Mesenchymal stem cell (in vitro differentiated cells and primary cell): ENCODE data around the gene AKIRIN2.

ENCODE experiments used
- DNase-seq: peaks from one replicate; pipeline ENCODE4 v3.0.0-alpha.2; 2013
- H2AFZ ChIP-seq: one replicate; pipeline ENCODE4 v1.6.1; 2013; ENCODE audit warnings: low read depth, mild to moderate bottlenecking, control low read depth, inconsistent platforms, low read length, moderate library complexity
- H2AK5ac ChIP-seq: 2 replicates; pipeline ENCODE4 v1.6.1; 2013; ENCODE audit warnings: low read length, moderate library complexity, mild to moderate bottlenecking, inconsistent platforms; ENCODE audit not compliant: severe bottlenecking
- H2BK120ac ChIP-seq: one replicate; pipeline ENCODE4 v1.6.1; 2013; ENCODE audit warnings: low read depth, mild to moderate bottlenecking, inconsistent platforms, low read length, moderate library complexity
- H2BK12ac ChIP-seq, 2 experiments: one replicate each; pipeline ENCODE4 v1.6.1; 2013; ENCODE audit warnings: inconsistent platforms in 2 of 2, low read length in 2 of 2, mild to moderate bottlenecking in 2 of 2, moderate library complexity in 2 of 2, control low read depth in 1 of 2
- H2BK15ac ChIP-seq: one replicate; pipeline ENCODE4 v1.6.1; 2013; ENCODE audit warnings: mild to moderate bottlenecking, low read depth, inconsistent platforms; ENCODE audit not compliant: poor library complexity, severe bottlenecking
- H2BK5ac ChIP-seq: 2 replicates; pipeline ENCODE4 v1.6.1; 2013; ENCODE audit warnings: low read depth, mild to moderate bottlenecking, low read length, control low read depth, inconsistent platforms; ENCODE audit not compliant: poor library complexity, severe bottlenecking
- H3K14ac ChIP-seq, 2 experiments: one replicate each; pipeline ENCODE4 v1.6.1; 2013; ENCODE audit warnings: inconsistent platforms in 2 of 2, low read length in 2 of 2, control low read depth in 1 of 2, mild to moderate bottlenecking in 1 of 2, moderate library complexity in 1 of 2
- H3K18ac ChIP-seq, 2 experiments: one replicate each; pipeline ENCODE4 v1.6.1; 2013; ENCODE audit warnings: inconsistent platforms in 2 of 2, low read length in 2 of 2, control low read depth in 1 of 2, low read depth in 1 of 2, mild to moderate bottlenecking in 1 of 2
- H3K23ac ChIP-seq, 2 experiments: one replicate each; pipeline ENCODE4 v1.6.1; 2013; ENCODE audit warnings: inconsistent platforms in 2 of 2, low read length in 2 of 2, mild to moderate bottlenecking in 2 of 2, moderate library complexity in 2 of 2, control low read depth in 1 of 2
- H3K27ac ChIP-seq: 2 replicates; pipeline ENCODE4 v1.5.1; 2013; ENCODE audit warnings: mild to moderate bottlenecking, moderate library complexity, low read length, control low read depth, inconsistent platforms; ENCODE audit not compliant: poor library complexity, severe bottlenecking
- H3K27me3 ChIP-seq, 2 experiments: 2 replicates each; pipeline versions ENCODE4 v1.6.1 to v1.7.0; 2013; ENCODE audit warnings: low read length in 2 of 2, mild to moderate bottlenecking in 2 of 2, moderate library complexity in 2 of 2, control low read depth in 1 of 2, inconsistent platforms in 1 of 2; ENCODE audit not compliant: control insufficient read depth in 1 of 2, insufficient read depth in 1 of 2
- H3K36me3 ChIP-seq, 2 experiments: 2 replicates each; pipeline versions ENCODE4 v1.6.1 to v1.7.0; 2013; ENCODE audit warnings: low read length in 2 of 2, control low read depth in 1 of 2, inconsistent platforms in 1 of 2, low read depth in 1 of 2, mild to moderate bottlenecking in 1 of 2; ENCODE audit not compliant: insufficient read depth in 2 of 2, control insufficient read depth in 1 of 2
- H3K4ac ChIP-seq, 2 experiments: one replicate each; pipeline ENCODE4 v1.6.1; 2013; ENCODE audit warnings: inconsistent platforms in 2 of 2, low read length in 2 of 2, mild to moderate bottlenecking in 2 of 2, moderate library complexity in 2 of 2, control low read depth in 1 of 2, low read depth in 1 of 2
- H3K4me1 ChIP-seq: 2 replicates; pipeline ENCODE4 v1.6.1; 2013; ENCODE audit warnings: low read depth, low read length, control low read depth; ENCODE audit not compliant: control insufficient read depth, insufficient read depth
- H3K4me2 ChIP-seq: 2 replicates; pipeline ENCODE4 v1.6.1; 2013; ENCODE audit warnings: low read length, mild to moderate bottlenecking, inconsistent platforms; ENCODE audit not compliant: poor library complexity, severe bottlenecking
- H3K4me3 ChIP-seq, 2 experiments: 2 replicates each; pipeline versions ENCODE4 v1.5.1 to v1.7.0; 2013; ENCODE audit warnings: low read length in 2 of 2, mild to moderate bottlenecking in 2 of 2, control low read depth in 1 of 2, low read depth in 1 of 2; ENCODE audit not compliant: insufficient read depth in 1 of 2
- H3K79me1 ChIP-seq: replicated peaks from 2 replicates; pipeline ENCODE4 v1.6.1; 2013; ENCODE audit warnings: mild to moderate bottlenecking, control low read depth, low read length, inconsistent platforms; ENCODE audit not compliant: poor library complexity, severe bottlenecking
- H3K9ac ChIP-seq: 2 replicates; pipeline ENCODE4 v1.7.0; 2013; ENCODE audit warnings: mild to moderate bottlenecking, low read length, moderate library complexity
- H3K9me3 ChIP-seq: 2 replicates; pipeline ENCODE4 v1.7.0; 2013; ENCODE audit warnings: mild to moderate bottlenecking, low read length; ENCODE audit not compliant: control insufficient read depth
- H4K8ac ChIP-seq: one replicate; pipeline ENCODE4 v1.6.1; 2013; ENCODE audit warnings: inconsistent platforms, mild to moderate bottlenecking, low read length, moderate library complexity
- H4K91ac ChIP-seq: one replicate; pipeline ENCODE4 v1.6.1; 2013; ENCODE audit warnings: mild to moderate bottlenecking, low read length, inconsistent platforms
- WGBS: methylation state at CpG from one replicate; pipeline ENCODE4 v1.1.7; 2013; ENCODE audit warnings: mixed read lengths; 5-methylcytosine and 5-hydroxymethylcytosine counted together

The AKIRIN2 gene

GRCh38 chr6:87663434-87663833 lies 38.6 kb downstream of the AKIRIN2 start:
- no peak overlapping the region for H2BK120ac ChIP-seq
- DNase-seq = no peak
- WGBS = 54% methylated on average over 1 of the region's 2 CpGs

GRCh38 chr6:87661503-87661902 lies 40.5 kb downstream of the AKIRIN2 start:
- H3K4me2 ChIP-seq = no peak overlapping the region

More at GRCh38 chr6:87663434-87663833, 38.6 kb downstream of the AKIRIN2 start:
- Histone ChIP-seq H2AK5ac (no peak overlapping the region), H3K4me2 (no peak overlapping the region), H2BK15ac (no peak overlapping the region), H3K18ac (no peak overlapping the region), H2BK12ac (no peak overlapping the region), H3K27me3 (no peaks in the 10 kb centered on the region), H4K8ac (no peak overlapping the region), H2BK5ac (no peak overlapping the region), H3K9me3 (no peaks in the 10 kb centered on the region), H3K4me1 (peaks cover 2% of the 10 kb centered on the region), H3K79me1 (peaks cover 7% of the 10 kb centered on the region), H3K23ac (no peak overlapping the region), H3K9ac (no peak overlapping the region), H3K14ac (no peak overlapping the region), H2AFZ (no peak overlapping the region), H3K4ac (no peak overlapping the region), H4K91ac (no peak overlapping the region), H3K4me3 (no peak overlapping the region), H3K27ac (no peak overlapping the region), H3K36me3 (peaks cover 7 to 46% of the 10 kb centered on the region in 2 experiments)

GRCh38 chr6:87661016-87661415 lies 41.0 kb downstream of the AKIRIN2 start:
- peaks cover 3 to 45% of the 10 kb centered on the region in 2 experiments for H3K36me3 ChIP-seq
- H3K23ac ChIP-seq = no peak overlapping the region
- H3K4me3 ChIP-seq = peak overlapping the region in 1 of 2 experiments; percentile 17
- no peak overlapping the region for H2BK15ac ChIP-seq
- peak overlapping the region; percentile 66 for H3K9ac ChIP-seq
- H4K8ac ChIP-seq = no peak overlapping the region
- DNase-seq = peak; percentile 40
- no peak overlapping the region for H3K4me2 ChIP-seq
- peak overlapping the region in 1 of 2 experiments; percentile 70 for H3K18ac ChIP-seq
- no peak overlapping the region for H2BK5ac ChIP-seq
- no peak overlapping the region for H3K4ac ChIP-seq
- H3K79me1 ChIP-seq = peaks cover 4% of the 10 kb centered on the region
- no peak overlapping the region for H3K14ac ChIP-seq
- H4K91ac ChIP-seq = no peak overlapping the region
- no CpG with 5 or more reads among the region's 1 CpG for WGBS
- H2AFZ ChIP-seq = no peak overlapping the region
- no peak overlapping the region for H3K27ac ChIP-seq
- no peaks in the 10 kb centered on the region for H3K9me3 ChIP-seq
- no peak overlapping the region for H2BK12ac ChIP-seq
- no peak overlapping the region for H2BK120ac ChIP-seq
- H3K4me1 ChIP-seq = peaks cover 2% of the 10 kb centered on the region
- no peaks in the 10 kb centered on the region for H3K27me3 ChIP-seq
- no peak overlapping the region for H2AK5ac ChIP-seq

More at GRCh38 chr6:87661503-87661902, 40.5 kb downstream of the AKIRIN2 start:
- no peak overlapping the region for H3K27ac ChIP-seq
- no peak overlapping the region for H4K8ac ChIP-seq
- no peak overlapping the region for H3K23ac ChIP-seq
- H3K14ac ChIP-seq = no peak overlapping the region
- no peaks in the 10 kb centered on the region for H3K27me3 ChIP-seq
- H3K9ac ChIP-seq = peak overlapping the region; percentile 7
- H2BK15ac ChIP-seq = no peak overlapping the region
- DNase-seq = no peak
- peaks cover 3 to 45% of the 10 kb centered on the region in 2 experiments for H3K36me3 ChIP-seq
- 100% methylated on average over 1 of the region's 1 CpG for WGBS
- peak overlapping the region in 1 of 2 experiments; percentile 17 for H3K4me3 ChIP-seq
- peak overlapping the region; percentile 46 for H4K91ac ChIP-seq
- H2BK5ac ChIP-seq = no peak overlapping the region
- peaks cover 2% of the 10 kb centered on the region for H3K4me1 ChIP-seq
- H2AK5ac ChIP-seq = no peak overlapping the region
- peaks cover 4% of the 10 kb centered on the region for H3K79me1 ChIP-seq
- H2BK120ac ChIP-seq = no peak overlapping the region
- H2AFZ ChIP-seq = no peak overlapping the region
- H3K9me3 ChIP-seq = no peaks in the 10 kb centered on the region
- peak overlapping the region; percentile 39 to 70 for H3K18ac ChIP-seq
- peak overlapping the region in 1 of 2 experiments; percentile 83 for H2BK12ac ChIP-seq
- H3K4ac ChIP-seq = peak overlapping the region; percentile 13 to 58

GRCh38 chr6:87660226-87660911 lies 41.7 kb downstream of the AKIRIN2 start:
- Histone ChIP-seq H3K18ac (no peak overlapping the region), H3K79me1 (peaks cover 4% of the 10 kb centered on the region), H3K9ac (peak overlapping the region; percentile 66), H2BK120ac (no peak overlapping the region), H3K27me3 (no peaks in the 10 kb centered on the region), H2AFZ (no peak overlapping the region), H2BK15ac (no peak overlapping the region), H2AK5ac (no peak overlapping the region), H3K4me3 (peak overlapping the region in 1 of 2 experiments; percentile 39), H2BK12ac (no peak overlapping the region), H3K4ac (no peak overlapping the region), H3K14ac (no peak overlapping the region), H3K23ac (no peak overlapping the region), H3K4me1 (peaks cover 2% of the 10 kb centered on the region), H4K91ac (no peak overlapping the region), H2BK5ac (no peak overlapping the region), H3K27ac (no peak overlapping the region), H3K4me2 (no peak overlapping the region), H3K36me3 (peaks cover 3 to 43% of the 10 kb centered on the region in 2 experiments), H4K8ac (no peak overlapping the region), H3K9me3 (no peaks in the 10 kb centered on the region)
- peak; percentile 82 for DNase-seq
